Pulmonary artery endothelial cell (primary cell): ENCODE data around the gene USP3. TPM values are rescaled to one million over a fixed set of nuclear protein-coding genes. Genes with fewer than 3 reads are reported as not detected.

ENCODE experiments used
- DNase-seq: peaks from one replicate; pipeline ENCODE4 v3.0.0-alpha.2; 2011; ENCODE audit warnings: low read depth, low spot score
- total RNA-seq: library from RNA; depleted of rRNA; stranded (reverse); fragments of >200 nt; gene quantifications from 2 replicates; pipeline ENCODE4 v1.2.3, GENCODE V29; 2014

USP3 gene
- total RNA-seq, 1 donor from 2014 or later = 46.0 TPM

DNA sequence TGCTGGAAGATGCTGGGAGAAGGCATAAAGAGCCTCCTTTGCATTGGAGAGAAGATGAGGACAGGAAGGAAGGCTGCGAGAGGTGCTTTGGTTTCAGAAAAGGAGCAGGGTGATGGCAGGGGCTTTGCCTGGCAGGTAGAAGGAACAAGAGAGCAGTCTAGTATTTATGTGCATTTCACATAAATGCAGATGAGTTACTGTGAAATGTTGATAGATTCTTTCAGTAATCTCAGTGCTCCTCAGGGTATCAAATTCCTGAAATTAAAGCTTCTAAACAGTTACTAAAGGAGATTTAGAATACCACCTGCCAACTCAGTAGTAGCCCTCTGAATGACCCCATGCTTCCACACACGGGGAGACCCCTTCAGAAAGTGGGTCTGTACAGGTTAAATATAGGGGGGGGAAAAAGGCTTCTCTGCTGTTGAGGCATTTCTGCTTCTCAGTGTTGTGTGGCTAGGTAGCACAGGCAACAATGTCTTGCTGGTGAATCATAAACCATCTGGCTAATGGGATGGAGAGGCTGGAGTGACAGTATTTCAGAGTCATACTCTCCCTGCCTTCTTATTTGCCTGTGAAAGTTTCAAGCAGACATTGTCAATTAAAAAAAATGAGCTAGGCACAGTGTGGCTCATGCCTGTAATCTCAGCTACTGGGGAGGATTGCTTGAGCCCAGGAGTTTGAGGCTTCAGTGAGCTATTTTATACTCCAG lies 78.5 kb downstream of the USP3 start:
- DNase-seq = no peak

DNA sequence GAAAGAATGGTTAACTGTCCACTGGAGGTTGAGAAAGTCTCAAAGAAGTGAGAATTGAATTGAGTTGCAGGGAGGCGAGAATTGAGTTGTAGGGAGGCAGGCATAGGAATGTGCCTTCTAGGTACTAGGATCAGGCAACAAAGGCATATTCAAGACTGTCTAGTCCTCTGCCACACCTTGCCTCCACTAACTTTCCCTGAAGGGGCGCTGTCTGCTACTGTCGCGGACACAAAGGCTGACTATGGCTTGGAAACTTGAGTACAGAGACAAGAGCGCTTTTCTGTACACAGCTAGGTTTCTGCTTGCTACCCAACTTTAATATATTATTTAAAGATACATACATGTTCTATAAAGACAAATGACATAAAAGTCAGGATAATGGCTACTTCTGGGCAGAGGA lies 82.4 kb downstream of the USP3 start:
- no peak for DNase-seq

DNA sequence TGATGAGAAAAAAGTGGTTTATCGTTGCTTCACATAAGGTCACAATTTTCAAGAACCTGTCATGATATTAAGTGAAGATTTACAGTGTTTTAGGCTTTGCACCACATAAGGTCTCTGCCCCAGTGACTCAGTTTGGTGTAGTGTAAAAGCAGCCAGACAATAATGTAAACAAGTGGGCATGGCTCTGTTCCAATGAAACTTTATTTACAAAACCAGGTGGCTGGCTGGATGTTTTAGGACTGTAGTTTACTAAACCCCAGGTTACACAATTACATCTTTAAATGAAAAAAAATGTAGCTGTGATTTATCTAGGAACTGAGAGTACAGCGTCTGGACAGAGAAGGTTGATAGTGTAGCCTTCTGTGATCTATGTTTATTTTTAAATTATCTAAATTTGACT lies 83.1 kb downstream of the USP3 start:
- no peak for DNase-seq

DNA sequence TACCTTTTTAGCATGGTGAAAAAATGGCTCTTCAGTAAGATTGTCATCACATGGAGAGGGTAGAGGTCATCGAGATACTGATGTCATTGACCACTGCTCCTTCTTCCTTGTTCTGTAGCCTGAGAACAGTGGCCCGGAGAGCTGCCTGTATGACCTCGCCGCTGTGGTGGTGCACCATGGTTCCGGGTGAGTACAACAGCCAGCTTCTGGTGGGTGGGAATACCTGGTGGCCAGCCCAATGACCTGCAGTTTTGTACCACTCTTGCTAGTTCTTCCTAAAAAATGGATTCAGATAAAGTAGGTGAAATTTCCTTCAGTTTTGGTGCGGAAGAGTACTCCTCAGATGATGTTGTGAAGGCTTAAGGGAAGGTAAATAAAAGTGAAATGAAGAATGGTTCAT lies 84.4 kb downstream of the USP3 start:
- DNase-seq = no peak

DNA sequence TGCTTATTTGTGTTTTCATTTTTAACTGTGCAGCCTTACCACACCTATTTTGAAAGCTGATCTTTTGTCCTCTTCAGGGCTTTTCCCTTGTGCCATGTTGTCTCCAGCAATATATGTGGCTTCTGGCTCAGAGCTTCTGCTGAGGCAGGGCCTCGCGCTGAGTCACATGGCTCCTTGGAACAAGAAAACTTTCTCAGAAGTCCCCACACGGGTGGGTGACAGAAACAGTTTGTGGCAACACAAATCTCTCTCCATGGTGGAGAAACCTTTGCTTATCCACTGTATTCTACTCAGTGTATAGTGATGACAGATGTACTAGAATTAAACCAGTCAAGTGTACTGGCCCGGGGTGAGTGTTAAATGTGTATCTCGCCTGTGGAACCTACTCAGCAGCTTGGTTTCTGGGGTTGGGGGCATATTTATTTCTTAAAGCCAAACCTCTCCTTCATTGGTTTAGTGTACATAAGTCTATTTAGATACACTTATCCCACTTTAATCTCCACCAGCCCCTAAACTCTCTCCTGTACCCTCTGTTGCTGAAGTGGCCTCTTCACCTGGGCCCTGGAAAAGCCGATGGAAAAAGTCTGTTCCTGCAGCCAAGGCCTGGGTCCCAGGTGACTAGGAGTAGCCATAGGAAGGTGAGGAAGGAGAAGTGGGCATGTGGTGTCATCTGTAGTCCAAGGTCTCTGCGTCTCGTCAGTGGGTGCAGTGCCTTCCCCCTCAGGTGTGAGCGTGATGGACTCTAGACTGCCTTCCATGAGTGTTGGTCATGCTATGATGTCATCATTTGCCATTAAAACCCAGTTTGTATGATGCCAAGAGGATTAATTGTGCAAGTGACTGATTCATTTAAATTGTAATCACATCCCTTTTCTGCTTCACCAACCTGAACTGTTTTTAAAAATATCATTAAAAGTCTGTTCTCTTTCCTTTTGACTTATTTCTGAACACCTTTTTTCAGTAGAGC lies 89.6 kb downstream of the USP3 start:
- DNase-seq = no peak

DNA sequence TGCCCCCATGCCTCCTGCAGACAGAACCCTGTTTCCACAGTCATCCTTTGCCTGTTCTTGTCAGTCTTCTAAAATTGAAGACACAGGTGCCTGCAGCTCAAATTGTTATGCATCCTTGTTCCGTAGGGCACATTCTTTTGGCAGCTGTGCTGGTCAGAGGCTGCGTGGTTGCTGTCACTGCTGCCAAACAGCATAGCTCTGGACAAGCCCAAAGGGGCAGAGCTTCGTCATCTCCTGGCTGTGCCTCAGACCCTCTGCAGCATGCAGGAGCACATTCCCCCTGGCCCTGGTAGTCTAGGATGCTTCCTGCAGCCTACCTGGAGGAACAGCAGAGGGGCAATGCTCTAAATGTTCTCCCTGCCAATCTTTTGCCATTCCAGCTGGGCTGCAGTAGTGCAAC lies 90.7 kb downstream of the USP3 start:
- DNase-seq = no peak

DNA sequence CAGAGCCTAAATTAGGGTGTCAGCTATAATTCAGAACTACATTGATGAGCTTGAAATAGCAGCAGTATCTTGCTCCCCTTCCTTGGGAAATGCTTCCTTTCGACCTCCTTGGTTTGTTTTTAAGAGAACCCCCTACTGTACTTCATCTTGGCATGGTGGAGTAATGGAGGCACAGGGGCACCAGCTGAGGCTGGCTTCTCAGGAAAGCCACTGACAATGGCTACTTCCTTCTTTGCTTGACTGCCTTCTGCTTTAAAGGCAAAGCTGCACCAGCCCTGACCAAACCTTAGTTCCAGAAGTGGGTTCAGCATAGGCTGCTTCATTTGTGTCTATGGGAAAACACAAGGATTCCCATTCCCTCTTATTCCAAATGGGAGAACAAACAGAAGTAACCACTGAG lies 91.3 kb downstream of the USP3 start:
- no peak for DNase-seq

DNA sequence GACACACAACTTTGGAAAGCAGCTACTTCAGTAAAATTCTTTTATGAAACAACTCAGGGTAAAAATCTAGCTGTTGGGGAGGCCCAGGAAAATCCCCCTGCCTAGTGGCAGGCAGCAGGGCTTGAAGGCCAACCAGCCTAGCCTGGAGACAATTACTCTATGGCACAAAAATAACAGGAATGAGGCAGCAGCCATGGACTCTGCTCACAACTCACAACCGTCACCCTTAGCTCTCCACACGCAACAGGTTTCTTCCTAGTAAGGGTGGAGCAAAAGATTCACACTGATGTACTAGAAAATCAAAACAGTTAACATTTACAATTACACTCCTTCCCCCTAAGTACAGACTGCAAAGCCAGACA lies 92.3 kb downstream of the USP3 start:
- DNase-seq = no peak

DNA sequence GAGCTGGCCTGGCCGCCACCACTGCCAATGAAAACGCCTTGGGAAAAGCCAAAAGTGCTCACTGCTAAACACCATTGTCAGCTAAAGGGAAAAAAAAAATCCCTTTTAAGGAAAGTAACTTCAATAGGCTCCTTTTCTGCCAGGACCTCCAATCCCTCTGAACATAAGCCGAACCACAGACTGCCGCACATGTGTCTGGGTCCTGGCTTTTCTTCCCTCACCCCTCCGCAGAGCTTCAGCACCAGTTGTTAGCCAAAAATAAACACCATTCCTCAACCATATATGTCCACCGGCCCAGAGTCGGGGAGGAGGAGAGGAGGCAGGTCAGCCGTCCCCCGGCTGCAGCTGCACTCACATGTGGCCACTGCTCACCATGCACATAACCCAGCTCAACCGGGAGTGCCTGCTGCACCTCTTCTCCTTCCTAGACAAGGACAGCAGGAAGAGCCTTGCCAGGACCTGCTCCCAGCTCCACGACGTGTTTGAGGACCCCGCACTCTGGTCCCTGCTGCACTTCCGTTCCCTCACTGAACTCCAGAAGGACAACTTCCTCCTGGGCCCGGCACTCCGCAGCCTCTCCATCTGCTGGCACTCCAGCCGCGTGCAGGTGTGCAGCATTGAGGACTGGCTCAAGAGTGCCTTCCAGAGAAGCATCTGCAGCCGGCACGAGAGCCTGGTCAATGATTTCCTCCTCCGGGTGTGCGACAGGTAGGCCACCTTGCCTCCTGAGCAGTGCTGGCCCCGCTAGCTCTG lies 92.8 kb downstream of the USP3 start, which contains the start of gene FBXL22:
Gene FBXL22, plus strand, starts transcription at position 350 of the 753 bp plus-strand sequence. Its CDS starts 6 bp downstream, at position 356.
- no peak for DNase-seq

DNA sequence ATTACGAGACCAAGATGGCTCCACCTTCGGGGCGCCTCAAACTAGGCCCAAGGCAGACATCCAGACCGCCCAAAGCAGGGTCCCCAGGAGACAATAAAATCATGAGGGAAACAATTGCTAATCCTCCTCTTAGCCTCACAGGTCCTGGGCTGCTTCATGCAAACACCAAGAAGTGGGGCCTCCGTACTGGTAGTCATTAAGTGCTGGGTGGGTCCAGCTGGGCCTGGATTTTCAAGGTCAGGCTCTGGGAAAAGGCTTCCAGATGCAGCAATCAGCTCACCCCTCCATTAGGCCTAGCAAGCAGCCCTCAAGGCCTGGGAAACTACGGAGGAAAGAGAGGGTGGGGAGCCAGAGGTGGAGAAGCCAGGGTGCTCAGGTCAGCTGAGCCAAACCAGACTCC lies 93.4 kb downstream of the USP3 start:
- DNase-seq = no peak

DNA sequence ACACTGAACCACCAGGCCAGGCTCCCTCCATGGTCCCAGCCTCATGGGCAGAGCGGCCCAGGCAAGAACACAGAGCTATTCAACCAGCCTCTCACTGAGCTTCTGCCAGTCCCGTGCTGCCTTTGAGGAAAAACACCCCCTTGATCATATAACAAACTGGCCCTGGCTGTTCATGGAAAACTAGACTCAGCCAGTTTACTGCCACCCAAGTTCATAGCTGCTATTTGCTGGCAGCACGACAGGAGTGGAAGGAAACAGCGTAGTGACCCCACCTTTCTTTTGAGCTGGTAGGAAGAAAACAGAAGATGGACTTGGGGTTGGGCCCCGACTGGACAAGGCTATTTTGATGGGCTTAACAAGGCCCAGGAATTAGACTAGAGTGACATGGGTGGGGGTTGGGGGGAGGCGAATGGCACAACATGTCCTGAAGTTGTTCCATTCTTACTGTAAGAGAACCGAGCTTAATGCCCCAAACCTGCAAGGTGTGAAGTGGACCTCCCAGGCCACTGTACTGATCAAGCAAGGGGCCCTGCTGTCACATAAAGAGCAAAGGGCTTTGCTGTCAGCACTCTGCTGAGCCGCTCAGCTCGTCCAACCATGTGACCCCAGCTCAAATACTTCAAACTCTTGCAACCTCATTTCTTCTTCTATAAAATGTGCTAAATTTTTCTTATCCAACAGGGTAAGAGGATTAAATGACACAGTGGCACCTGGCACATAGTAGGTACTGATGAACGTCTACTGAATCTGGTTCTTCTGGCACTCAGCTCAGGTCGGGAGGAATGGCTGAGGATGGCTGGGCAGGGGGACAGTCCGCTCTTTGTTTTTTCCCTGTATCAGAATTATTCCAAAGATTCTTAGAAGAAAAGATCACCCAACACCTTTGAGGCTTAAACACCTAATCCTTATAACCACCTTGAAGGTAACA lies 94.3 kb downstream of the USP3 start:
- DNase-seq = peak; percentile 7

DNA sequence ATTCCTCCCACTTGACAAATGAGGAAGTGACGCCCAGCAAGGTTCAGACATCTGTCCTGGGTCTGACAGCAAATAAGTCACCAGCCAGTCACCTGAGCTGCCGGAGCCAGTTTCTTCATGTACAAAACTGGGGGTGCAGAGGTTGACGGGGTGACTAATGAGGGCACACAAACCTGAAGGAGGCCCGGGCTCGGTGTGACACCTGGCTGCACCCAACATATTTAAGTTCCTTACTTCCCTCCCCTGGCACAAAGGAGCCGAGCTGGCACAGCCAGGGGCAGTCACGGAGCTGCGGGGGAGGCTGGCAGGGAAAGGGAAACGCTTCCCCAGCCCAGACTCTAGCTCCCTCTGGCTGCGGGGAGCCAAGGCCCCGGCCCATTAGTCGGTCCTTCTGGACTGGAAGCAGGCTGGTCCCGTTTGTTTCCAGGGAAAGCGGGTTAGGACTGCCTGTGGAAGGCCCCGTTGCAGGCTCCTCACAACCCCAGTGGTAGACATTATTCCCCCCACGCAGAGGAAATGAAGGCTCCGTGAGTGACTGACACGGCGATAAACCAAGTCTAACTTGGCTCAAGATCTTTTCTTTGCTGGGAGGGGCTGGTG lies 95.1 kb downstream of the USP3 start:
- peak; percentile 11 for DNase-seq

DNA sequence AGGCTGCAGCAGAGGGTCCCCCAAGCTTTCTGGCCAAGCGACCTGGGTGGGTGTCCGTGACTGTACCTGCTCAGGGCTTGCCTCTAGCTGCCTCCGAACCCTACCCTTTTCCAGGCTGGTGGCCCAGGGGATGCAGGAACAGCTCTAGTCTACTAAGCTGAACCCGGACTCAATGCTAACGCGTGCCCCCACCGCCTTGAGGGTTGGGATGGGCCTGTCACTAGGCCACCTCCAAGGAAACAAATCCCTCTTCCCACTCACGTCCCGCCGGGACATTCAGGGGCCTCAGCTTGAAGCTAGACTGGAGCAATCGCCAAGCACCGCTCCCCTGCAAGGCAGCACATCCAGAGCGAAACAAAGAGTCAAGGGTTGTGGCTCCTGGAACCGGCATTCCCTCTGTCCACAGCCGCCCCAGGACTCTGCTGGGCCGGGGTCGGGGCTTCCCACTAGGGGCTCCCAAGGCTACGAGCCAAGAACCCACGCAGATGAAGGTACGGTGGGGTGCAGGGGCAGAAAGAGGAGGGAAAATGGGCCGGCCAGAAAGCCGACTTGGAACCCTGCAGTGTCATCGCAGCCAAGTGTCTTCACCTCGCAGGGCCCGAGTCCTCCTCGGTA lies 95.7 kb downstream of the USP3 start:
- DNase-seq = no peak

DNA sequence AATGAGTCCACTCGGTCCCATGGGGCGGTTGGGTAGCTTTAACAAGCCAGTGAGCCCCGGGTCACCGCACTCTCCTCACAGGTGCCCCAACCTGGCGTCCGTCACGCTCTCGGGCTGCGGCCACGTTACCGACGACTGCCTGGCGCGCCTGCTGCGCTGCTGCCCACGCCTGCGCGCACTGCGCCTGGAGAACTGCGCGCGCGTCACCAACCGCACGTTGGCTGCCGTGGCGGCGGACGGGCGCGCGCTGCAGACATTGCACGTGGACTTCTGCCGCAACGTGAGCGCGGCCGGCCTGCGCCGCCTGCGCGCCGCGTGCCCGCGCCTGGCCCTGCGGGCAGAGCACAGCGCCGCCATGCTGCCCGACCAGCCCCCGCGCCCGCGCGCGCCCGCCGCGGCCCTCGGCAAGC lies 96.2 kb downstream of the USP3 start:
- peak; percentile 80 for DNase-seq

DNA sequence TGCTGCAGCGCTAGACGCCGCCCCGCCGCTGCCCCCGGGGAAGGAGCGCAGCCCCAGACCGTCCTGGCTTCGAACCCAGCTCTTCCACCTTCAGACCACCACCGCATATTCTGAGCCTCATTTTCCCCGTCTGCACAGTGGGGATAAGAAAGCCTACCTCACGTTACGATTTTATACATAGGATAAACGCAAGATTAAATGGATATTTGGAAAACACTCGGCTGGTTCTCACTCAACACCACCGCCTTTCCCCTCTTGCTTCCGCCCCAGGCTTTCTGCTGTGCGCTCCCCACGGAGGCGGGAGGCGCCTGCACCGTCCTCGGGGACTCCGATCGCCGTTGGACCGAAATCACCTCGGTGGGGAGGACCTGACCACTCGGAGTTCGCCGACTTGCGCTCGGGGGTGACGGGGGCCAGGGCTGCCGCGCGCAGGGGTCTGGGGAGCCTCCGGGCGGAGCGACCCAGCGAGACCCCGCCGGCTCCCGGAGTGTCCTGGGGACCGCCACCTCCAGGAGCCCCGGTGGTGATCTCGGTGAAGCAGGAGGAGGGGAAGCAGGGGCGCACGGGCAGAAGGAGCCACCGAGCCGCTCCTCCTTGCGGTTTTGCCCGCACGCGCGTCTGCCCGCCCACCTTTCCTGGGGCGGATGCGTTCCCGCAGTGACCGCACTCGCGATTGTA lies 96.8 kb downstream of the USP3 start:
- DNase-seq = no peak

DNA sequence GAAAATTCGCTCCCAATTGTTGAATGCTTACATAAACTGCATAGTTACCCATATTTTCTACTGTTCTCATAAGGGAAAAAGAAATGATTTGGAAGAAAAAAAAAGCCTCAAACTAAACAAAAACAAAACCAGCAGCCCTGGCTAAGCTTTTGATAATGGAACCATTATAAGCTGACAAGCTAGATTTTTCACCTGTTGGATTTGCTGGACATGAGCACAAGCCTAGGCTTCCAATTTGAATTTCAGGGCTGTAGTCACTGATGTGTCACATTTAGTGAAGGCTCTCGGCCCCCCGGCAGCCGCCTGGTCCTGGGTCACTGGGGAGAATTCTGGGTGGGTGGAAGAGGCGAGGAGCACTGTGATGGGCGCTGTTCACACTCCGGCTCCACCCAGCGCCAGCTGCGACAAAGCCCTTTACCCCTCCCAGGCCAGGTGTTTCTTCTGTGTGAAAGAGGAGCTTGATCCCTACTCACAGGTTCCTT lies 97.4 kb downstream of the USP3 start:
- DNase-seq = no peak

DNA sequence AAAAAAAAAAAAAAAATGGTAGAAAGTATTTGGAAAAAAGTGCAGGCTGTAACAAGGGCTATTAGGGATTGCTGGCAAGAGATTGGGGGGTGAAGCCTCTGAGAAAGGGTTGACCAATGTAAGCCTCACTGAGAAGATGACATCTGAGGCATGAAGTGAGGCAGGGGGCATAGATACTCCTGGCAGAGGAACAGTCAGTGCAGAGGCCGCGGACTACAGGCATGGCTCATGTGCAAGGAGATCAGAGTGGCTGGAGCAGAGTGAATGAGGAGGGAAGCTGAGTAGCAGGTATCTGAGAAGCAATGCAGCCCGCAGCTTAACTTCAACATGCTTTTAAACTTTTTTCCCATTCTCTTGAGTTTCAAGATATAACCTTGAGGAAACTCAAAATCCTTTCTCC lies 98.2 kb downstream of the USP3 start:
- DNase-seq = no peak

DNA sequence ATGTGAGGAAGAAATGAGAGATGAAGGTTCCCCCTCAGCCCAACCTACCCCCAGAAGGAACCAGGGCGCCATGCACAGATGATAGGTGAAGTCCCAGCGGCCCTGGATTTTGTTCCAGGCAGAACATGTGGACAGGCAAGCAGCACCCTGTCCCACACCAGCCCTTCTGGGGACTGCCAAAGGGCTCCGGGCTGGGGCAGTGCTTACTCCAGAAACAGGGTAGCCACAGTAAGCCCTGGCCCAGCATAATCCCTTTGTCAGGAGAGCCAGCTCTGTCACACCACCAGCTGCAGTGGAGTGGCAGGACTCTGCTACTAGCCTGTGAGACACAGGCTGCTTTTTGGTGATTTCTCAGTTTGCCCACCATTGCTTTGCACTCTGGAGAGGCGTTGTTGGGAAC lies 99.1 kb downstream of the USP3 start:
- DNase-seq = no peak

DNA sequence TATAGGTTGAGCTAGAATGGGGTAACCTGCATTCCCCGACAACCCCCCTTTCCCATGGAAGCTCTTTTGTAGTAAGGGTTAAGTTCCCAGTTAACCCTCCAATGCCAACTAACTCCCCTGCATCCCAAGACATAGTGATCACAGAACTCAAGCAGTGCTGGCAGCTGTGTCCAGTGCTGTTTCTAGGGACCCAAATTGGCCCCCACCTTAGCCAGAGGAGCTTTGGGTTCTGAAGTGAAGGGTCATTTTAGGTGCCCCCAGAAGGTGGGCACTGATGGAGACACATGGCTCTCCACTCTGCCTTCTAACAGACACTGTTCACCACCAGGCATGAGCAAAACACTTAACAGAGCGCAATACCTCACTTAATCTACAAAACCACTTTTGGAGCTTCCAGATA lies 99.9 kb downstream of the USP3 start:
- DNase-seq = no peak
